HG03045 (cell line): ENCODE results near the gene CELSR3.
A peak's percentile ranks its signal among the peaks of the same experiment; 100 is the strongest.

Source experiments
- ATAC-seq: cut with Tn5 transposase; IDR thresholded peaks from one replicate; pipeline ENCODE4 v1.9.1; 2021; ENCODE audit warnings: mild to moderate bottlenecking, moderate library complexity; ENCODE audit not compliant: unreplicated experiment

The CELSR3 gene

DNA sequence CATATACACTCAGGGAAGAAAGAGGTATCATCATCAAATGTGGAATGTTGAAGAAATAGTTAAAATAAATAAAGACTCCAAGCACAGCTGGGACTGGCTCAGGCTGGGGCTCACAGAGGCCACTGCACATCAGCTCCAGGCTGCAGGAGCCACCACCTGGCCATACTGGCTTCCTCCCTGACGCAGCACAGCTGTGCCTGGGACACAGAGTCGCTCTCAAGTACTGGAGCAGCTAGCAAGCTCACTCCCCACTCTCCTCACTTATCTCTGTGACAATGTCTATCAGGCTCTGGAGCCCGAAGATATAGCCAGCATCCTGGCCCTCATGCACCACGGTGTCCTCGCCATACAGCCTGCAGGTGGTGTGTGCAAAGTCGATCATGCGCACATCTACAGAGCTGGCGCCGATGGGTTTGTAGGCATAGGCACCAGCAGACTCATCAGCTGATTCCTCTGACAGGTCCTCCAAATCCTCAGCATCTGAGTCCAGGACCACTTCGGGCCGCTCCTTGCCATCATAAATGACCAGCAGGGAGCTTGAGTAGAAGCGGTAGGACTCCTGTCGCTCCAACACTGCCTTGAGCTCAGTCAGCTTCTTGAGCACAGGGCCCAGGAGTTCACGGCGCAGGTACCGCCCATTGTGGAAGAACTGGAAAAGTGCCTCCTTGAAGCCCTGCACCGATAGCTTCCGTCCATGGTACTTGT lies 25.5 kb upstream of the CELSR3 start:
- no peak for ATAC-seq

- ATAC-seq: no peak
These were observed 24.6 kb upstream of the CELSR3 start for GRCh38 chr3:48687220-48687678.

- ATAC-seq: no peak
These were observed 24.0 kb upstream of the CELSR3 start for GRCh38 chr3:48686538-48687219.

DNA sequence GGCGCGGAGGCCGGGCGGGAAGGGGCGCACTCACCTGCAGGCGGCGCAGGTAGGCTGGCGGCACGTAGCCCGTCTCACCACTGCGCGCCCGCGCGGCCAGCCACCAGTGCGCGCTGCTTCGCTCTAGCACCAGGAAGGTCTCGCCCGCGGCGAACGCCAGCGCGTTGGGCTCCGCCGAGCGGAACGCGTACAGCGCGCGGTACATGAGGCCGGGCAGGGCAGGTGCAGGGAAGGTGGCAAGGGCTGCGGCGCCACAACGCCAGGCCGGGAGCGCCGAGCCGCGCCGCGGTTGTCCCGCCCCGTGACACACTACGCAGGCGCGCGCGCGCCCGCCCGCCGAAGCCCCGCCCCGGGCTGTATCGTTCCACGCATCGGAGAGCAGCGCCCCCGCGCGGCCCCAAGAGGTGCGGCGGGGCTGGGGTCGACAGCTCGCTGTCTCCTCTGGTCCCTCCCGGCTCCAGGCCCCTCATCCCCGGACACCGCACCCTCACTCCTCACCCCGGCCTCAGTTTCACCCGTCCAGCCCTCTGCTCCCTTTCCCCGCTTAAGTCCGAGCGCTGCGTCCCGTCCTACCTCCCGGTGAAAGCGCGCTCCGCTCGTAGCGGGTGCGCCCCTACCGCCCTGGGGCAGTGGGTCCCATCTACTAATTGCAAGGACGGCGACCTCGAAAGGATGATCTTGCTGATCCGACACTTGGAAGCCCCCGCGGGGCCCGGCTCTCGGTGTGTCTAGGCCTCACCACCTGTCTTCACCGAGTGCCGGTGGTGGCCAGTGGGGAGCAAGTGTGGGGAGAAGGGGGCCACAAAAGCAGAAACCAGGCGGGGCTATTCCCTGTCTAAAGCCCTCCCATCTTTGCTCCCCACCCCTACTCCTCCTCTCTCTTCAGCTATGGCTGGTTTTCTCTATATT lies 23.2 kb upstream of the CELSR3 start, which contains the start of gene NCKIPSD:
TSS of gene NCKIPSD (minus strand) at position 313 of the 909 bp plus-strand sequence. CDS start at position 205, 108 bp downstream.
- peak; percentile 80 for ATAC-seq

GRCh38 chr3:48685293-48685602 lies 22.6 kb upstream of the CELSR3 start:
- no peak for ATAC-seq

DNA sequence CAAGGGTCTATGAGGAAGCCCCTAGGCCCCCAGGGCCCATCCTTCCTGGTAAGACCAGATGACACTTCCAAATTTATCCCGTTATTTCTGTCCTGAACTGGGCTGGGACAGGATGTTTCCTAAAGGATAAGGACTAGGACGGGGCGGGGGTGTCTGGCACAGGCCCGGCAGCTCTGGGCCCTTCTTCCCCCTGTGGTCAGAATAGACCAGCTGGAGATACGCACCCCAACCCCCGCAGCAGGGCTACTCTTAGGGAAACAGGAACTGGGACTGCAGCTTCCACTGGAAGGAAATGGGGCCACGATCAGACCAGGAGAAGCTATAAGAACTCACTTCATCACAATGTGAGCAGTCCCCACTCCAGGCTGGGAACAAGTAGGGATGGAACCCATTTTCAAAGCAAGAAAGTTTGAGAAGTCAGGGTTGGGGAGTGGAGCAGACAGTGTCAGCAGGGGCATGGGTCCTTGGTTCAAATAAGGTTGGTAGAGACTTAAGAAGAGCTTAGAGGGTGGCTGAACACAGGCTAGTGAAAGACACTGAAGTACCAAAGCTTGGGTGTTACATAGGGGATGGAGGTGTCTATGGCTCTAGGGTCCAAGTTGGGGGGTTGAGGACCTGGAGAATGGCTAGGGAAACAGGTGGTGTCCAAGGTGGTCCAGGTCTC lies 21.9 kb upstream of the CELSR3 start:
- ATAC-seq: no peak

- ATAC-seq: no peak
These were observed 21.3 kb upstream of the CELSR3 start for GRCh38 chr3:48684054-48684349.

DNA sequence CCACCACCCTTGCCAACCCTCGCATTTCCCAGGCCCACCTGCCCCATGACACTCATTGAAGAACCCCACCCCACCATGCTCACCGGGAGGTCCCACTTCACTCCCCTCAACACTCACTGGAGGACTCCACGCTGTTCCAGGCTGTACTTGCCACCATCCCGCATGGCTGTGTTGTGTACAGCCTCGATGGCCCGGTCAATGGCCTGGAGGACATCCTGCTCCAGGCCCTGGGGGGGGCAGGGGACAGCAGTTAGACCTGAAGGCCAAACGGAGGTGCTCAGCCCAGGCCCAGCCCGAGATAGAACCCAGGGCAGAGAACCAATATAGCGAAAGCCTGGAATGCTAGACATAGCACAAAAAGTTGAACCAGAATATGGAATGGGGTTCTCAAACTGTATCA lies 20.1 kb upstream of the CELSR3 start:
- ATAC-seq: no peak

- ATAC-seq: no peak
These were observed 19.4 kb upstream of the CELSR3 start for GRCh38 chr3:48681974-48682610.

GRCh38 chr3:48681541-48681880 lies 18.8 kb upstream of the CELSR3 start:
- no peak for ATAC-seq

- no peak for ATAC-seq
These were observed 18.3 kb upstream of the CELSR3 start for GRCh38 chr3:48680811-48681540.

DNA sequence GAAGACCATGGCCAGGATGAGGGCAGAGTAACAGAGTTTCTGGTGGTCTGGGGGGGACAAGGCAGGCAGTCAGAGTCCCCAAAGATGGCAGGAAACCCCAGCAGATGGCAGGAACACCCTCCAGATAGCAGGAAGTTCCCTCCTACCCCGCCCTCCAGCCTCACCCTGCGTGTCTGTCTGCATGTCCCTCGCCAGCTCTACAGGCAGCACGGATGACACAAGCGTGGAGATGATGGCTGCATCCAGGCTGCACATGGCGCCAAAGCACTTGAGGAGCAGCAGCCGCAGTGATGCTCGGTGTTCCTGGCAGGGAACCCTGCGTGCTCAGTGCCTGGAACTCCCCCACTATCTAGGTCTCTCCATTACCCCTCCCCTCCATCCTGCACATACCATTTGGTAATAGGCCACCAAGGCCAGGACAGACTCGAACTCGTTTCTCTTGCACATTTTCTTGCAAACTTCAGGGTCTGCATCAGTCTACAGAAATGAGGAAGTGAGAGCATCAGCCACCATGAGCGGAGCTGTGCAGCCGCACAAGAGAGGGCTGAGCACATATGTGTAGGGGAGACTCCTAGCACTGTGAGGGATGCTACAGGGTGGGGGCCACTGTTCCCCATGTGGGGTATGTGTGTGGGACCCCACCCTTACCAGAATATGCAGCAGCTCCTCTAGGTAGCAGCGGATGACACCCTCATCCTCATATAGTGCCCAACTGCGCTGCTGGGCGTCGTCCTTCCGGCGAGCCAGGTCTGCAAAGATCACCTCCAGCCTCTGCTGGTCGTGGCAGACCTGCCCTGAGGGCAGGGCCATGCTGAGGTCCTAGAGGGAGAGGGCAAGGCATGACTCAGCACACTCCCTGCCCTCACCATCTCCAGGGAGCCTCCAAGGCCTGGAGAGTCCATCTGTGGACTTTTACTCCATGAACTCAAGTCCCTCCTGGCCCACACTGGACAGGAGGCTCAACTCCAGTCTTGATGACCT lies 17.0 kb upstream of the CELSR3 start:
- no peak for ATAC-seq

- no peak for ATAC-seq
These were observed 16.1 kb upstream of the CELSR3 start for GRCh38 chr3:48678566-48679380.

DNA sequence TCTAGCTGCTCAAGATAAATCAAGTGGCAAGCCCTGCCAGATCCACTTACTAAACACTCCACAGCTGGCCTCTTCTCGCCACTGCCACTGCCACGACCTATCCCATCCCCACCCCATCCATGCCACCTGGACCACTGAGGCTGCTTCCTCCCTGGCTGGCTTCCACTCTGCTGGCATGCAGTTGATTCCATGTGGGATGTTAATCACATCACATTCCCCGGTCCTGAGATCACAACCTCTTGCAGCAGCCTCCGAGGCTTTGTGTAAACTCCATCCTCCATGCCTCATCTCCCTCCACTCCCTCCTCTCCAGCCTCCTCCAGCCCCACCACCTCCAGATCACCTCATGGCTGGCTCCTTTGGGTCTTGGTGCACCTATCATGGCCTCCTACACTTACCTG lies 15.4 kb upstream of the CELSR3 start:
- ATAC-seq: no peak

DNA sequence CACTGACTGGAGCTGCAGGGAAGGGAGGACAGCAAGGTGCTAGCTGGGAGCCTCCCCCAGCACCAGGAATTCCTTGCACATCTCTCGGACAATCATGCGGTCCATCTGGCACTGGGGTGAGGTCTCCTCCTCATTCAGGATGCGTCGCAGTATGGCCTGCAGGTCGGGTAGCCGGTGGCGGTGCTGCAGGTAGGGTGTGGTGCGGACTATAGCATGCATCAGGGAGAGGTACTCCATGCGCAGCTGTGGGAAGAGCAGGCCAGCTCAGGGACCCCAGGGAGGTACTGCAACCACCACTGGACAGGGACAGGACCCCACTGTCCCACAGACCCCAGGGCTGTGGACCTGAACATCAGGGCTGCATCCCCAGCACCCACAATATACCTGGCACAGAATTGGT lies 11.8 kb upstream of the CELSR3 start:
- no peak for ATAC-seq

GRCh38 chr3:48672522-48672921 lies 9.8 kb upstream of the CELSR3 start:
- no peak for ATAC-seq

- no peak for ATAC-seq
These were observed 2.2 kb upstream of the CELSR3 start for GRCh38 chr3:48664929-48665328.

GRCh38 chr3:48664313-48664644 lies 1.6 kb upstream of the CELSR3 start:
- no peak for ATAC-seq
